Measurements from ENCODE around the gene PPP1R7.

GRCh38 chr2:241203218-241204009, 53.1 kb downstream of the PPP1R7 start:
- TF ChIP-seq SP1 (IDR thresholded peaks at IDR 0.05): no peak
- TF ChIP-seq CTCF (IDR thresholded peaks at IDR 0.05; ENCODE audit: low read depth, low read length, missing input control): no peak
- TF ChIP-seq TAF1 (conservative IDR thresholded peaks at IDR 0.05): no peak
- TF ChIP-seq REST (IDR thresholded peaks at IDR 0.05): no peak
- TF ChIP-seq MAX (IDR thresholded peaks at IDR 0.05): no peak
- no peak for TF ChIP-seq EGR1 (IDR thresholded peaks at IDR 0.05; ENCODE audit: low read depth in 2 of 2)
- TF ChIP-seq YY1 (IDR thresholded peaks at IDR 0.05): no peak
- no peak for TF ChIP-seq RXRA (IDR thresholded peaks at IDR 0.05)
- no peak for TF ChIP-seq RAD21 (IDR thresholded peaks at IDR 0.05)
- no peak for TF ChIP-seq ATF3 (IDR thresholded peaks at IDR 0.05)
- TF ChIP-seq ZBTB33 (IDR thresholded peaks at IDR 0.05): no peak
- no peak for TF ChIP-seq NR2F2 (IDR thresholded peaks at IDR 0.05)
- TF ChIP-seq JUND (IDR thresholded peaks at IDR 0.05): no peak
- TF ChIP-seq FOXA1 (IDR thresholded peaks at IDR 0.05): no peak

Data from liver (tissue), 3 donors.